Fibroblast of skin of right quadriceps (primary cell): ENCODE measurements around the gene NFS1.
"Not testable (repeated sequence)": the region's sequence is repeated elsewhere in the genome, so short reads cannot be mapped to it uniquely, and the experiment has no call there.

Experiments
- DNase-seq: peaks from one replicate; pipeline ENCODE4 v3.0.0-alpha.2; 2013

The NFS1 gene

GRCh38 chr20:35729283-35729807 is 30.2 kb upstream of the NFS1 start:
- DNase-seq = no peak

GRCh38 chr20:35726842-35727711 is 27.9 kb upstream of the NFS1 start:
- DNase-seq = no peak

- no peak for DNase-seq
Observed at GRCh38 chr20:35724321-35725230, 25.4 kb upstream of the NFS1 start.

GRCh38 chr20:35723652-35724320 is 24.6 kb upstream of the NFS1 start:
- DNase-seq = not testable (repeated sequence)

- DNase-seq = not testable (repeated sequence)
Observed at GRCh38 chr20:35723275-35723639, 24.1 kb upstream of the NFS1 start.

- no peak for DNase-seq
Observed at GRCh38 chr20:35721621-35722020, 22.5 kb upstream of the NFS1 start.

GRCh38 chr20:35721219-35721618 is 22.1 kb upstream of the NFS1 start:
- DNase-seq = no peak

- DNase-seq = no peak
Observed at GRCh38 chr20:35720165-35721123, 21.3 kb upstream of the NFS1 start.

- no peak for DNase-seq
Observed at GRCh38 chr20:35719717-35720116, 20.6 kb upstream of the NFS1 start.

- no peak for DNase-seq
Observed at GRCh38 chr20:35718972-35719635, 20.0 kb upstream of the NFS1 start.

GRCh38 chr20:35718321-35718720 is 19.2 kb upstream of the NFS1 start:
- DNase-seq = not testable (repeated sequence)

- DNase-seq = no peak
Observed at GRCh38 chr20:35716330-35716729, 17.2 kb upstream of the NFS1 start.

- no peak for DNase-seq
Observed at GRCh38 chr20:35715652-35716051, 16.5 kb upstream of the NFS1 start.

- no peak for DNase-seq
Observed at GRCh38 chr20:35714127-35714526, 15.0 kb upstream of the NFS1 start.

- not testable (repeated sequence) for DNase-seq
Observed at GRCh38 chr20:35713120-35713519, 14.0 kb upstream of the NFS1 start.

- no peak for DNase-seq
Observed at GRCh38 chr20:35711588-35712209, 12.5 kb upstream of the NFS1 start.

- DNase-seq = no peak
Observed at GRCh38 chr20:35710884-35711587, 11.9 kb upstream of the NFS1 start.

- no peak for DNase-seq
Observed at GRCh38 chr20:35710039-35710438, 10.9 kb upstream of the NFS1 start.

GRCh38 chr20:35709259-35709658 is 10.1 kb upstream of the NFS1 start:
- DNase-seq = no peak

- no peak for DNase-seq
Observed at GRCh38 chr20:35708502-35708901, 9.3 kb upstream of the NFS1 start.
